ENCODE measurements around the gene C12orf57.
"Not testable (repeated sequence)": the region's sequence is repeated elsewhere in the genome, so short reads cannot be mapped to it uniquely, and the experiment has no call there.

The C12orf57 gene, protein sequence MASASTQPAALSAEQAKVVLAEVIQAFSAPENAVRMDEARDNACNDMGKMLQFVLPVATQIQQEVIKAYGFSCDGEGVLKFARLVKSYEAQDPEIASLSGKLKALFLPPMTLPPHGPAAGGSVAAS

DNA sequence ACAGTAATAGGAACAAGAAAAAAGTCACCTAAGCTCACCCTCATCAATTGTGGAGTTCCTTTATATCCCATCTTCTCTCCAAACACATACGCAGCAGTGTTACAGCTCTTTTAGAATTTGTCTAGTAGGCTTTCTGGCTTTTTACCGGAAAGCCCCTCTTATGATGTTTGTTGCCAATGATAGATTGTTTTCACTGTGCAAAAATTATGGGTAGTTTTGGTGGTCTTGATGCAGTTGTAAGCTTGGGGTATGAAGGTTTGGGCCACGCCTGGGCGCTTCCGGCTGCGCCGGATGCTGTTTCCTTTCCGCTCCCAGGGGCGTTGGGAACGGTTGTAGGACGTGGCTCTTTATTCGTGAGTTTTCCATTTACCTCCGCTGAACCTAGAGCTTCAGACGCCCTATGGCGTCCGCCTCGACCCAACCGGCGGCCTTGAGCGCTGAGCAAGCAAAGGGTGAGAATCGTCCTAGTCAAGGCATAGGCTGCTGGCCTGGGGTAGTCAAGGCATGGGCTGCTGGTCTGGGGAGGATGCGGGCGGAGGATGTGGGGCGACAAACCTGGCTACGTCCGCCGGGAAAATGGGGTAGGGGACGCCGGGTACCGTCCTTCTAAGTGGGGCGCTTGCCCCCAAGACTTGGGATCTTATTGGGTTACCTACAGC, at the start of gene C12orf57, which contains the start of gene RNU7-1:
TSS of gene C12orf57 (plus strand) at position 301 of the 659 bp plus-strand sequence. CDS start at position 401, 100 bp downstream.
TSS of gene RNU7-1 (plus strand) at position 95 of the 659 bp plus-strand sequence.
- TF ChIP-seq POLR2A (IDR thresholded peaks at IDR 0.05; ENCODE audit: low read depth, low read length), result peak; percentile 85
- no peak for FAIRE-seq
- peak; percentile 74 for DNase-seq (ENCODE audit: insufficient read length, low spot score)

DNA sequence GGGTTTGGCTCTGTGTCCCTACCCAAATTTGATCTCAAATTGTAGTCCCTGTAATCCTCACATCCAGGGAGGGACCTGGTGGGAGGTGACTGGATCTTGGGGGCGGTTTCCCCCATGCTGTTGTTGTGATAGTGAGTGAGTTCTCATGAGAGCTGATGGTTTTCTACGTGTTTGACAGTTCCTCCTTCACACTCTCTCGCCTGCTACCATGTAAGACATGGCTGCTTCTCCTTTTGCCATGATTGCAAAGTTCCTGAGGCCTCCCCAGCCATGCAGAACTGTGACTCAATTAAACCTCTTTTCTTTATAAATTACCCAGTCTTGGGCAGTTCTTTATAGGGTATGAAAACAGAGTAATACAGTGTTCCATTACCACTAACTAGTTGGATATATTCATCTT, 49.5 kb upstream of the C12orf57 start:
- no peak for TF ChIP-seq POLR2A (IDR thresholded peaks at IDR 0.05; ENCODE audit: low read depth, low read length)
- FAIRE-seq (no peak), DNase-seq (ENCODE audit: insufficient read length, low spot score) (no peak)

DNA sequence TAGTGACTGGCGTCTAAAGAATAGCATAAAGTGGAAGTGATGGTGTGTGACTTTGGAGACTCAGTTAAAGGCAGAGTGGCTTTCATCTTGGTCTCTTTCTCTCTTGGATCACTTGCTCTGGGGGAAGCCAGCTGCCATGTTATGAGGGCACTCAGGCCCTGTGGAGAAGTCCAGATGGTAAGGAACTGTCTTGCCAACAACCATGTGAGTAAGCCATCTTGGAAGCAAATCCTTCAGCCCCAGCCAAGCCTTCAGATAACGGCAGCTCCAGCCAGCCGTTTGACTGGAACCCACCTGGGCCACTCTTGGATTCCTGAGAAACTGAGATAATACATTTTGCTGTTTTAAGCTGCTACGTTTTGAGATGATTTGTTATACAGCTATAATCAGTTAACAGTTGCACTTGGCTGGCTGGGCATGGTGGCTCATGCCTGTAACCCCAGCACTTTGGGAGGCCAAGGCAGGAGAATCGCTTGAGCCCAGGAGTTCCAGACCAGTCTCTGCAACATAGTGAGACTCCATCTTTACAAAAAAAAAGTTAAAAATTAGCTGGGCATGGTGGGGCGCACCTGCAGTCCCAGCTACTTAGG, 46.9 kb upstream of the C12orf57 start:
- no peak for TF ChIP-seq POLR2A (IDR thresholded peaks at IDR 0.05; ENCODE audit: low read depth, low read length)
- no peak for DNase-seq (ENCODE audit: insufficient read length, low spot score)
- no peak for FAIRE-seq

DNA sequence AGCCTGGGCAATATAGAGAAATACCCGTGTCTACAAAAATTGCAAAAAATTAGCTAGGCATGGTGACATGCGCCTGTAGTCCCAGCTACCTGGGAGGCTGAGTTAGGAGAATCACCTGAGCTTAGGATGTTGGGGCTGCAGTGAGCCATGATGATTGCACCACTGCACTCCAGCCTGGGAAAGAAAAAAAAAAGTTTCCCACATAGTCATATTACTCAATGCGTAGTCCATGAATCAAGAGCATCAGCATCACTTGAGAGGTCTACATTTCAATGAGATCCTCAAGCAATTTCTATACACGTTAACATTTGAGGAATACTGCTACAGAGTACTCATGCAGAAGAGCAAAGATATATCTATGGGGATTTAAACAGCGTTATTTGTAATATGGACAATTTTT, 44.4 kb upstream of the C12orf57 start:
- DNase-seq (ENCODE audit: insufficient read length, low spot score), result no peak
- TF ChIP-seq POLR2A (IDR thresholded peaks at IDR 0.05; ENCODE audit: low read depth, low read length), result no peak
- no peak for FAIRE-seq

DNA sequence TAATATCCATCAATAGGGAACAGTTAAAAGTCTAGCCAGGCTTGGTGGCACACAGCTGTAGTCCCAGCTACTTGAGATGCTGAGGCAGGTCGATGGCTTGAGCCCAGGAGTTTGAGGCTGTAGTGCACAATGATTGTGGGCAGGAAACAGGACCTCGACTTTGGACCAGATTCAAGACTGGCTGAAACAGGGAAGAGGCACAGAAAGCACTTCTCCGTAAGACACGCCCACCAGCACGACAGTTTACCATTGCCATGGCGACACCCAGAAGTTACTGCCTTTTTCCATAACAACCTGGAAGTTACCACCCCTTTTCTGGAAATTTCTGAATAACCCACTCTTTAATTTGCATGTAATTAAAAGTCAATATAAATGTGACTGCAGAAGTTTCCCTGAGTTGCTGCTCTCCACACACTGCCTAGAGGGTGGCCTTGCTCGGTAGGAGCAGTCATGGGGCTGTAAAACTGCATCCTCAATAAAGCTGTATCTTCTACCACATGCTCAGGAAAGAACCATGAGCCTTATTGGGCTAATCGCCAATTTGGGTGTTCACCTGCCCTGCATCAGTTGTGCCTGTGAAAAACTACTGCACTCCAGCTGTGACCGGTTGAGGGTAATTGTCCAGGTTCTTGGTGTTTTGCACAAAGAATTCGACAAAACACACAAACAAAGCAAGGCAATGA, 43.8 kb upstream of the C12orf57 start:
- DNase-seq (ENCODE audit: insufficient read length, low spot score), result no peak
- no peak for TF ChIP-seq POLR2A (IDR thresholded peaks at IDR 0.05; ENCODE audit: low read depth, low read length)
- no peak for FAIRE-seq

- no peak for DNase-seq (ENCODE audit: insufficient read length, low spot score)
- FAIRE-seq, result no peak
- no peak for TF ChIP-seq POLR2A (IDR thresholded peaks at IDR 0.05; ENCODE audit: low read depth, low read length)
Measured at GRCh38 chr12:6902448-6902847, 41.4 kb upstream of the C12orf57 start.

DNA sequence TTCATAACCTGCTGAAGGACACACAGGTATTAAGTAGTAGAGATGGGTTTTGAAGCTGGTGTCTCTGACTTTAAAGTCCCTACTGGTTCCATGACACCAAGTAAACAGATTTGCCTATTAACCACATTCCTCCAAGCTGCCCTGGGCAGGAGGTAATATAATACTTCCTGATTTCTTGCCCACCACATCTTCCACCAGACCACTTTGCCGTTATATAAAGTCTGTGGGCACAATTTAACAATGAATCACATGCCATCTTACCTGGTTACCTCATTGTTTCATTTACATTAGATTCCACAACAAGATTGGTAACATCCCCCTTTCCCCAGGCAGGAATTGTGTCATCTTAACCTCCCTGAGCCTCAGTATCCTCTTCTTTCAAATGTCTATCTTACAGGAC, 40.1 kb upstream of the C12orf57 start:
- TF ChIP-seq POLR2A (IDR thresholded peaks at IDR 0.05; ENCODE audit: low read depth, low read length), result no peak
- DNase-seq (ENCODE audit: insufficient read length, low spot score) (no peak), FAIRE-seq (no peak)

DNA sequence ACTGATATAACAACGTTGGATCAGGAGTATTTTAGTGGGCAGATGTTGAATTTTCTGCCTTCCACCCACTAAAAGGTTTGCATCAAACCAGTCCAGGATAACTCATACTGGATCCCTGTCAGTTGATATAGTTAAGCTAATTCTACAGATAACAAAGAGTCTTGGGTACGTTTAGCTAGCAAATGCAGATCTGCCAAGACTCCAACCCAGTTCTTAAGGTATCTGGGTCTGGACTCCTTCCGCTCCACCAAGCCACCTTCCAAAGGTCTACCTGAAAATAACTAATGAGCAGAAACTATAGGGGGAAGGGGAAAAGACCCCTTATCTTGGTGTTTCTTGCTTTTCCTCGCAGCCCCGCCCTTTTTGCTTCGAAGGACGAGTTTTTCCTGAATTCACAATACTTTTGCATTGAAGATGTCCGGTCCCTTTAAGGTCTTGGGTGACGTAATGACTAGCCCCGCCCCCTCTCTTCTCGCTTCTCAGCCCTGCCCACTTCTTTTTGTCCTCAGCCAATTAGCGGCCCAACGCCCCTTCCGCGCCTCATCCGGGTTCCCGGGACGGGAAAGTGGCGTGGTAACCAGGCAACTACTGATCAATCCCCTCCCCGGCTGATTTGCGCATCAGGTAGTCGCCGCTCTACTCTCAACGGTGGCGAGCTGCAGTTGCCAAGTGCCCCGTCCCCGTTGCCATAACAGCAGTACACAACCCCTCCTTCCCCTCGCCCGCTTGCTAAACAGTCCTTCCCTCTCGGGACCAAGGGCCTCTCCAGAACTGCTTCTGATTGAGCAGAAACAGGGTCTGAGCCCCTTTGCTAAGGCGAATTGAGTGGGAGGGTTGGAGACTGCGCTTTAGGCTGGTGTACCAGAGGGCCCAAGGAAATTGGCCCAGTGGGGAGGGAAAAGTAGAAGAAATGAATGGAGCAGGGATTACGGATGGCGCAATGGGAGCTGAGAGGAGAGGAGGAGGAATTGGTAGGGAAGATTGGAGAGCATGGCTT, 39.2 kb upstream of the C12orf57 start, which contains the start of gene LRRC23:
TSS of gene LRRC23 (plus strand) at position 543 of the 997 bp plus-strand sequence. CDS start 812 bp downstream, outside the sequence.
- TF ChIP-seq POLR2A (IDR thresholded peaks at IDR 0.05; ENCODE audit: low read depth, low read length), result peak; percentile 58
- peak; percentile 74 for FAIRE-seq

DNA sequence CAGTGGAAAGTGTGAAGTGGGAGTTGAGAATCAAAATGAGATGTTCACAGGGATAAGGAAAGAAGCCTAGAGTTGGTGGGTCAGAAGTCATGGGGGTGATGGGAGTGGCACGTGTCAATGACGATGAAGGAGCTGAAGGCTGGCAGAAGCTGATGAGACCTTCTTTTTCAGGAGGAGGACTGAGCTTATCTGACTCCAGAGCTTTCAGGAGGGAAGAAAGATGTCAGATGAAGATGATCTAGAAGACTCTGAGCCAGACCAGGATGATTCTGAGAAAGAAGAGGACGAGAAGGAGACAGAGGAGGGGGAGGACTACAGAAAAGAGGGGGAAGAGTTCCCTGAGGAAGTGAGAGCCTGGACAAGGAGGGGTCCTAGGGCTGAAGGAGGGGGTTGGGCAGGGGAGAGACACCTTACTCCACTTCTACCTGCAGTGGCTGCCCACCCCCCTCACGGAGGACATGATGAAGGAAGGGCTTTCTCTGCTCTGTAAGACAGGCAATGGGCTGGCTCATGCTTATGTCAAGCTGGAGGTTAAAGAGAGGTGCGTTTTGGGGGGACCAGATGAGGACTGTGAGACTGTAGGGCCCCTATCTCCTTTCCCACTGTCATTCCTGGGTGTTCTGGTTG, 38.3 kb upstream of the C12orf57 start:
- no peak for FAIRE-seq
- no peak for DNase-seq (ENCODE audit: insufficient read length, low spot score)
- TF ChIP-seq POLR2A (IDR thresholded peaks at IDR 0.05; ENCODE audit: low read depth, low read length), result no peak

More for the DNA sequence above, 39.2 kb upstream of the C12orf57 start, which contains the start of gene LRRC23:
- DNase-seq (ENCODE audit: insufficient read length, low spot score), result peak; percentile 63

DNA sequence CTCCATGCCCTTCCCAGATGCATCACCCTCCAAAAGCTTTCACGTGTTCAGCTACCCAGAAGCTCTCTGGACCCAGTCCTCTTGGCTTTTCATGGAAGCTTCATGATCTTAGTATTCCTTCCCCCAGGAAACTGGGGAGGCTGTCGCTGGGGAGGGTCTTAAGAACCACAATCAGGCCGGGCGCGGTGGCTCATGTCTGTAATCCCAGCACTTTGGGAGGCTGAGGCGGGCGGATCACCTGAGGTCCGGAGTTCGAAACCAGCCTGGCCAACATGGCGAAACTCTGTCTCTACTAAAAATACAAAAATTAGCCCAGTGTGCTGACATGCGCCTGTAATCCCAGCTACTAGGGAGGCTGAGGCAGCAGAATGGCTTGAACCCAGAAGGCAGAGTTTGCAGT, 35.7 kb upstream of the C12orf57 start:
- DNase-seq (ENCODE audit: insufficient read length, low spot score); FAIRE-seq: not testable (repeated sequence)

DNA sequence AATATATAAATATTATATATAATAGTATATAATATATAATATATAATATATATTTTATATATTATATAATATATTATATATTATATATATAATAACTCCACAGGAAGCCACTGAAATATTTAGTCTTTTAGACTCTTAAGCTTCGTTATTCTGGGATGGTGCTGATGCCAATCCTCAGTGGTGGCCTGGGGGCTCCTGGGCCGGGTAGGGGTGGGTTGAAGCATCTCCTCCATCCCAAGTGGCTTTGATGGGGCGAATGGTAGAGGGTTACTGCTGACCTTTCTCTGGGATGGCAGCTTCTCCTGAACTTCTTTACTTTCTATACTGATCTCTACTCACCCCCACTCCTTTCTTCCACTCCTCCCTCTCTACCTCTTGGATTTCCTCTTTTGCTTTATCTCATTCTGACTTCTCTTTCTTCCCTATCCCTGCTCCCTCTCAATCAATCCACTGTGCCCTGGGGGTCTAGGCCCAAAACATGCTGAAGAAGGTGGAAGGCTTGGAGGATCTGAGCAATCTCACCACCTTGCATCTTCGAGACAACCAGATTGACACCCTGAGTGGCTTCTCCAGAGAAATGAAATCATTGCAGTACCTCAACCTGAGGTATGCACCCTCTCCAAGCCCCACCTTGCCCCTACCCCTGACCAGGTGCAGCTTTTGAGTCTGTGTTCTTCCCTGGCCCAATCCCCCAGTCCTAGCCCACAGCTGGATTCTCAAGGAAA, 34.2 kb upstream of the C12orf57 start:
- FAIRE-seq (no peak), DNase-seq (ENCODE audit: insufficient read length, low spot score) (no peak)
- TF ChIP-seq POLR2A (IDR thresholded peaks at IDR 0.05; ENCODE audit: low read depth, low read length), result no peak
